ENCODE results near the gene ZBTB39.

The ZBTB39 gene

GRCh38 chr12:56953314-56953713 is 53.0 kb downstream of the ZBTB39 start:
- Mint-ChIP-seq H3K4me1 (no peaks in the 10 kb centered on the region), H3K9me3 (peaks cover 3% of the 10 kb centered on the region), H3K27ac (no peak overlapping the region), H3K27me3 (ENCODE audit: low read depth) (peaks cover 1% of the 10 kb centered on the region), H3K4me3 (no peak overlapping the region), H3K36me3 (ENCODE audit: low read depth) (no peaks in the 10 kb centered on the region)
- TF ChIP-seq CTCF (IDR thresholded peaks at IDR 0.05; ENCODE audit: unreplicated experiment in 3 of 3), result no peak

GRCh38 chr12:56951582-56952339 is 54.6 kb downstream of the ZBTB39 start:
- peaks cover 8% of the 10 kb centered on the region for H3K9me3 Mint-ChIP-seq
- peaks cover 4% of the 10 kb centered on the region for H3K27me3 Mint-ChIP-seq (ENCODE audit: low read depth)
- H3K4me1 Mint-ChIP-seq, result no peaks in the 10 kb centered on the region
- TF ChIP-seq CTCF (IDR thresholded peaks at IDR 0.05; ENCODE audit: unreplicated experiment in 3 of 3), result no peak
- no peak overlapping the region for H3K4me3 Mint-ChIP-seq
- no peak overlapping the region for H3K27ac Mint-ChIP-seq
- H3K36me3 Mint-ChIP-seq (ENCODE audit: low read depth), result peaks cover 3% of the 10 kb centered on the region

GRCh38 chr12:56948881-56949280 is 57.5 kb downstream of the ZBTB39 start:
- peaks cover 25% of the 10 kb centered on the region for H3K9me3 Mint-ChIP-seq
- H3K36me3 Mint-ChIP-seq (ENCODE audit: low read depth), result peaks cover 3% of the 10 kb centered on the region
- H3K27ac Mint-ChIP-seq, result no peak overlapping the region
- peaks cover 4% of the 10 kb centered on the region for H3K27me3 Mint-ChIP-seq (ENCODE audit: low read depth)
- no peak overlapping the region for H3K4me3 Mint-ChIP-seq
- H3K4me1 Mint-ChIP-seq, result no peaks in the 10 kb centered on the region
- TF ChIP-seq CTCF (IDR thresholded peaks at IDR 0.05; ENCODE audit: unreplicated experiment in 3 of 3), result no peak

Data from nephron (organoid).